T-helper 22 cell (primary cell): ENCODE results near the gene CCDC181.

Experiments
- DNase-seq: peaks from one replicate; pipeline ENCODE4 v3.0.0-alpha.2; 2020; ENCODE audit warnings: low read depth

CCDC181 gene

GRCh38 chr1:169395955-169396354, 31.3 kb downstream of the CCDC181 start:
- no peak for DNase-seq

- no peak for DNase-seq
These were observed 34.9 kb downstream of the CCDC181 start for GRCh38 chr1:169392406-169392805.

GRCh38 chr1:169390303-169390702, 37.0 kb downstream of the CCDC181 start:
- DNase-seq, result no peak

- DNase-seq, result no peak
These were observed 39.9 kb downstream of the CCDC181 start for GRCh38 chr1:169387399-169387798.

- no peak for DNase-seq
These were observed 43.8 kb downstream of the CCDC181 start for GRCh38 chr1:169383449-169383848.

GRCh38 chr1:169381162-169381561, 46.1 kb downstream of the CCDC181 start:
- no peak for DNase-seq

GRCh38 chr1:169371404-169371803, 55.9 kb downstream of the CCDC181 start:
- DNase-seq, result no peak

- peak; percentile 18 for DNase-seq
These were observed 58.9 kb downstream of the CCDC181 start for GRCh38 chr1:169368406-169368769.

GRCh38 chr1:169367686-169368405, 59.4 kb downstream of the CCDC181 start, which contains the start of the genes BLZF1 and NME7:
Gene BLZF1 (plus strand): TSS chr1:169368195. CDS start chr1:169369523, 1,328 bp downstream.
Gene NME7 (minus strand): TSS chr1:169367797. CDS start chr1:169367710, 87 bp downstream.
- peak; percentile 96 for DNase-seq

- no peak for DNase-seq
These were observed 60.1 kb downstream of the CCDC181 start for GRCh38 chr1:169367096-169367685.

- no peak for DNase-seq
These were observed 62.3 kb downstream of the CCDC181 start for GRCh38 chr1:169364948-169365347.

GRCh38 chr1:169363046-169363730, 64.1 kb downstream of the CCDC181 start:
- no peak for DNase-seq

GRCh38 chr1:169361281-169361680, 66.0 kb downstream of the CCDC181 start:
- DNase-seq, result no peak

- DNase-seq, result no peak
These were observed 66.9 kb downstream of the CCDC181 start for GRCh38 chr1:169360415-169360814.

- no peak for DNase-seq
These were observed 78.8 kb downstream of the CCDC181 start for GRCh38 chr1:169348383-169349036.

- DNase-seq, result no peak
These were observed 79.4 kb downstream of the CCDC181 start for GRCh38 chr1:169347688-169348382.

GRCh38 chr1:169346036-169346589, 81.2 kb downstream of the CCDC181 start:
- DNase-seq, result no peak

GRCh38 chr1:169345511-169345910, 81.8 kb downstream of the CCDC181 start:
- DNase-seq, result no peak
